Omental fat pad (tissue), 4 donors: ENCODE results near the gene SERPINA10. TPM values are rescaled to one million over a fixed set of nuclear protein-coding genes. Genes with fewer than 3 reads are reported as not detected.

Experiments
- ATAC-seq: fragments of 150-250 bp; one replicate; pipeline ENCODE4 v1.9.1; 2016; ENCODE audit warnings: mild to moderate bottlenecking, moderate library complexity; ENCODE audit not compliant: low FRiP score
- DNase-seq: peaks from one replicate; pipeline ENCODE4 v3.0.0-alpha.2; 2019; ENCODE audit warnings: low spot score
- total RNA-seq, 4 donors: library from RNA; depleted of rRNA; stranded (reverse); fragments of >200 nt; gene quantifications; one replicate each; pipeline ENCODE4 v1.1.0, GENCODE V29; 2016
- TF ChIP-seq, protein P1 (sequence below), 3 donors: fragments of 450-650 bp; IDR thresholded peaks; one replicate each; pipeline ENCODE4 v1.5.1; 2016 to 2017; ENCODE audit warnings: antibody characterized with exemption in 3 of 3, mild to moderate bottlenecking in 3 of 3, moderate library complexity in 2 of 3

The SERPINA10 gene
- total RNA-seq, 4 donors from 2014 or later, result not detected

DNA sequence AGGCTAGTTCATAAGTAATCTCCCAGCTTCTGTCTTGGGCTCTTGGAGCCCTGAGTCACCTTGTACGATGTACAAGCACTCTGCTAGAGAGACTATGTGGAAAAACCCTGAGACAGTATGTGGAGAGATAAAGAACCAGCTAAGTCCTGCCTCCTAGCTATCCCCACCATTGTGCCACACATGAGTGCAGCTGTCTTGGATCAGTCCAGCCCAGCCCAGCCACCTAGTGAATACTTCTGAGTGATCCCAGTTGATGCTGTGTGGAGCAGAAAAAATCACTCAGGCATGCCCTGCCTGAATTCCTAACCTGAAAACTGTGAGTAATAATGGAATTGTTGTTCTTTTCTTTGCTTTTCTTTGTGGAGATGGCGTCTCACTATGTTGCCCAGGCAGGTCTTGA, 35.1 kb upstream of the SERPINA10 start:
- DNase-seq (no peak), ATAC-seq (no peak)
- TF ChIP-seq, protein P1, sequence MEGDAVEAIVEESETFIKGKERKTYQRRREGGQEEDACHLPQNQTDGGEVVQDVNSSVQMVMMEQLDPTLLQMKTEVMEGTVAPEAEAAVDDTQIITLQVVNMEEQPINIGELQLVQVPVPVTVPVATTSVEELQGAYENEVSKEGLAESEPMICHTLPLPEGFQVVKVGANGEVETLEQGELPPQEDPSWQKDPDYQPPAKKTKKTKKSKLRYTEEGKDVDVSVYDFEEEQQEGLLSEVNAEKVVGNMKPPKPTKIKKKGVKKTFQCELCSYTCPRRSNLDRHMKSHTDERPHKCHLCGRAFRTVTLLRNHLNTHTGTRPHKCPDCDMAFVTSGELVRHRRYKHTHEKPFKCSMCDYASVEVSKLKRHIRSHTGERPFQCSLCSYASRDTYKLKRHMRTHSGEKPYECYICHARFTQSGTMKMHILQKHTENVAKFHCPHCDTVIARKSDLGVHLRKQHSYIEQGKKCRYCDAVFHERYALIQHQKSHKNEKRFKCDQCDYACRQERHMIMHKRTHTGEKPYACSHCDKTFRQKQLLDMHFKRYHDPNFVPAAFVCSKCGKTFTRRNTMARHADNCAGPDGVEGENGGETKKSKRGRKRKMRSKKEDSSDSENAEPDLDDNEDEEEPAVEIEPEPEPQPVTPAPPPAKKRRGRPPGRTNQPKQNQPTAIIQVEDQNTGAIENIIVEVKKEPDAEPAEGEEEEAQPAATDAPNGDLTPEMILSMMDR (IDR thresholded peaks at IDR 0.05), result no peak

- no peak for DNase-seq
- no peak for ATAC-seq
- TF ChIP-seq, protein P1 (IDR thresholded peaks at IDR 0.05), result no peak
Observed at GRCh38 chr14:94322648-94323570, 29.8 kb upstream of the SERPINA10 start, which contains the start of gene SERPINA6. SERPINA6 (minus strand) TSS chr14:94323336; CDS start chr14:94314648, 8,688 bp downstream.

GRCh38 chr14:94321421-94322271, 28.6 kb upstream of the SERPINA10 start:
- DNase-seq (no peak), ATAC-seq (no peak)
- TF ChIP-seq, protein P1 (IDR thresholded peaks at IDR 0.05), result no peak

GRCh38 chr14:94320243-94320642, 27.2 kb upstream of the SERPINA10 start:
- no peak for DNase-seq
- TF ChIP-seq, protein P1 (IDR thresholded peaks at IDR 0.05), result no peak
- no peak for ATAC-seq

GRCh38 chr14:94317259-94317658, 24.2 kb upstream of the SERPINA10 start:
- TF ChIP-seq, protein P1 (IDR thresholded peaks at IDR 0.05), result no peak
- DNase-seq, result no peak
- ATAC-seq, result no peak

GRCh38 chr14:94316692-94317091, 23.6 kb upstream of the SERPINA10 start:
- DNase-seq (no peak), ATAC-seq (no peak)
- TF ChIP-seq, protein P1 (IDR thresholded peaks at IDR 0.05), result no peak
